ENCODE results near the gene AMMECR1.

Gene AMMECR1

DNA sequence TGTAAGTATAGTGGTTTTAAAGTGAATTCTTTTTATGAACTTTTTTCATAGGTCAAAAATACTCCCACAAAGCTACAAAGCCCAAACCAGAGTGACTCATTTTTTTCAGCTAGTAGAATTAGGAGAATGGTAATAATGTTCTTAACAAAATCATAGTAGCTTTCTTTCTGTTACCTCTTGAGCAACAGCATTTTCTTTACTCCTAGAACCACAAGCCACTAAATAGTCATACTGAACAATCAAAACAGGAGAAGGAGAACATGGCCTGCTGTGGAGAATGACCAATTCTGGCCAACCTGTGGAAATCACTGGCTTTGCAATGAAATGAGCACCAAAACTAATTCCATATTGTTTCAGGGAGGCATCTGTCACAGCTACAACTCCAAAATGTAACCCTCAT is 112.9 kb downstream of the AMMECR1 start:
- H3K4me1 ChIP-seq = peaks cover 4% of the 10 kb centered on the region

DNA sequence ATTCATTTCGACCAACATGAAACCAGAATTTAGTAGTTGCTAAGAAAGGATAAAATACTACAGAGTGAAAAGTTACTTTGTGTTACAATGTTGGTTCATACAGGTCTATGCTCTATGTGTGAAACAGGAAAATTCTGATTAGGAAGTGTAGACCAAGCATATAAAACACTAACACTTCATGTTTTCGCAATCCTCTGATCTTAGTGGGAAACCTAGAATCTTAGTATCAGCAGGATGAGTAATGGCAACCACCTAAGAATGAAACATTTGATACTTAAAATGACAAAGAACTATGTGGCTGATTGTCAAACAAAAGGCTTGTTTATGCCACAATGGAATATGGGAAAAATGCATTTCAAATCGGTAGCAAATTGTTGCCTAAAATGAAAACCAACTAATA is 116.1 kb downstream of the AMMECR1 start:
- Histone ChIP-seq H3K36me3 (replicated peaks) (no peaks in the 10 kb centered on the region), H3K27me3 (ENCODE audit: low read depth) (no peaks in the 10 kb centered on the region), H3K9me3 (no peaks in the 10 kb centered on the region), H3K4me1 (no peaks in the 10 kb centered on the region; the same call in 1 of the 2 replicates), H3K4me3 (no peak overlapping the region)
- no peak for DNase-seq (ENCODE audit: low spot score in 2 of 2)
- in situ Hi-C loops (cut with MboI; ENCODE audit: low sequenced_read_pairs) = no loop called here

More for the DNA sequence above, 112.9 kb downstream of the AMMECR1 start:
- H3K4me3 ChIP-seq = no peak overlapping the region
- no peaks in the 10 kb centered on the region for H3K9me3 ChIP-seq
- no peaks in the 10 kb centered on the region for H3K36me3 ChIP-seq (replicated peaks)
- in situ Hi-C loops (cut with MboI; ENCODE audit: low sequenced_read_pairs) = no loop called here
- H3K27me3 ChIP-seq (ENCODE audit: low read depth) = no peaks in the 10 kb centered on the region
- DNase-seq (ENCODE audit: low spot score in 2 of 2) = no peak

DNA sequence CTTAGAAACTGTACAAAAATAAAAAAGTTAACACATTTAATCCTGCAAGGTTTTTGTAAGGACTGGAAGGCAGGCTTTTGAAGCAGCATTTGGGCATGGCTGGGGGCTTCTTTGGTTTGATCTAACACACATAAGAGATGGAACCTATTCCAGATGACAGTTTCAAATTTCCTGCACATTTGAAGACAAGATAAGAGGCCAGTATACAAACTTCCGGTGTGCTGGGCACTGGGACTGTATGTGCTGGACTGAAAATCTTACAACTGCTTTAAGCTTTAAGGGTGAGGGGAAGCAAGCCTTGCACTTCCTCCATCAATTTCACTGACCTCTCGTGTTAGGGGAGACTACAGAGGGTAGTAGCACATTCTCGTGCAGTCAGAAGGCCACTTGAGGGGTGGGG is 122.9 kb downstream of the AMMECR1 start:
- Histone ChIP-seq H3K36me3 (replicated peaks) (no peaks in the 10 kb centered on the region), H3K9me3 (no peaks in the 10 kb centered on the region), H3K27me3 (ENCODE audit: low read depth) (no peaks in the 10 kb centered on the region), H3K4me1 (peaks cover 17% of the 10 kb centered on the region), H3K4me3 (no peak overlapping the region)
- no peak for DNase-seq (ENCODE audit: low spot score in 2 of 2)
- in situ Hi-C loops (cut with MboI; ENCODE audit: low sequenced_read_pairs) = no loop called here

DNA sequence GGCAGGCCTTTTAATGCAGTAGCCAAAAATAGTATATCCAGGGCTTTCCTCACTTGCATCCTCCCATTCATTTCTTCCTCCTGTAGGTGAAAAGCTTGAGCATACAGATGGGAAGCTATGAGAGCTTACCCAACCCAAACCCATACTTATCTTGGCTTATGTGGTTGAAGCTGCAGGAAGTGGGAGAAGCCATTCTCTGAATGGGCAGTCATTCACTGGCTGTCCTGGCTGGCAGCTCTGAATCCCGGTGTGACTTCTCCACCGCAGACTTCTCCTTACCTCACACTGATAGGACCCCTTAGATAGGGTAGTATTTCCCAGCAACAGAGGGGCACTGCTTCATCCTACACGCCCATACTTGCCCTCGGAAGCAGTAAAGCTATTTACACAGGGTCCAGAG is 125.4 kb downstream of the AMMECR1 start:
- H3K36me3 ChIP-seq (replicated peaks) = no peaks in the 10 kb centered on the region
- H3K27me3 ChIP-seq (ENCODE audit: low read depth) = no peaks in the 10 kb centered on the region
- DNase-seq (ENCODE audit: low spot score in 2 of 2) = no peak
- in situ Hi-C loops (cut with MboI; ENCODE audit: low sequenced_read_pairs) = no loop called here
- H3K4me3 ChIP-seq = no peak overlapping the region
- H3K4me1 ChIP-seq = peaks cover 17% of the 10 kb centered on the region
- H3K9me3 ChIP-seq = no peaks in the 10 kb centered on the region

DNA sequence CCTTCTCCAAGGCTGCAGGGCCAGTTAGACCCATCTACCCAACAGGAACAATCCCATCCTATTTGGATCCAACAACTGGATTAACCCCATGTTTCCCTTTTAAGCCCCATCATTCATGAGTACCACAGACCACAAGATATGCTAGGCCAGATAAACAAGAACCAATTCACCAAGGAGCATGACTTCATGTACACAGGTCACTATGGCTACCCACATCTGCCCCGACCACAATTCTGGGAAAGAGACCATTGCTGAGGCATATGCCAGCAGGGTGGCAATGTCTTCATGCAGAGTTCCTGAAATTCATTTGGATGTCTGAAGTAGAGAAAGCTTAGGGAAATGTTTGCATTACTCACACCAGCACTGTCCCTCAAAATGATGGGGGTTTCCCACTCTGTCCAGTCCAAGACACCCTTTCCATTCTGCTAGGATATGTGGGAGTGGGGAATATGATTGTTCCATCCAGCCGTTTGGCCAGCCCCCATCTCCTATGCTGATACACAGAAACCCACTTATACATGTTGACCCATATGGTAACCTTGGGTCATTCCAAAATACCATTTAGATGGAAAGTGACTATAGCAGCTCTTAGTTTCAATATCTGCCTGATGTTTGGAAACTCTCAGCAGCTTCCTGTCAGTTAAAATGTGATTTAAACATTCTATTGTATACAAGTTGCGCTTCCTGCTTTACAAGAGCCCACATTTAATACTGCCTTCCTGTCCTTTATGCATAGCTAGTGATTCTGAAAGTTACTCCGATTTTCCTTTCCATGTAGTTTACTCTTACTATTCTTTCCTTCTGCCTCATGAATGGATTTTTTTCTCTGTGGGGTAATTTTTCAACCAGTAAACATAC is 129.0 kb downstream of the AMMECR1 start:
- DNase-seq (ENCODE audit: low spot score in 2 of 2) = no peak
- no peak overlapping the region for H3K4me3 ChIP-seq
- peaks cover 10% of the 10 kb centered on the region; the same call in 1 of the 2 replicates for H3K4me1 ChIP-seq
- H3K27me3 ChIP-seq (ENCODE audit: low read depth) = no peaks in the 10 kb centered on the region
- H3K36me3 ChIP-seq (replicated peaks) = no peaks in the 10 kb centered on the region
- in situ Hi-C loops (cut with MboI; ENCODE audit: low sequenced_read_pairs) = no loop called here
- no peaks in the 10 kb centered on the region for H3K9me3 ChIP-seq

DNA sequence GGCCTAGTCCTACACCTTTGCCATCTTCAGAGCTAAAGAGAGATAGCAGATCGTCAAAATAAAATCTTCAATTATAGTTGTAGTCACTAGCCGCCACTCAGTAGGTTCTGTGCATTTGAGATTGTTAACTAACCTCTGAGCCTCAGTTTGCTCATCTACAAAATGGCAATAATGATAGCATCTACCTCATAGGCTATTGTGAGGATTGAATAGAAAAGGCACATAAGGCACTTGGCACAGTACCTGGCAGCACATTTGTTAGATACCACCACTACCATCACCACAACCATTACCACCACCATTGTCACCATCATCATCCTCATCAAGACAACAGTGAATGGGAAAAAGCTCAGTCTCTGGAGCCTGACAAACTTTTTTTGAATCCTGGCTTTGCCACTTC is 134.6 kb downstream of the AMMECR1 start:
- Histone ChIP-seq H3K4me1 (peaks cover 10% of the 10 kb centered on the region; the same call in 1 of the 2 replicates), H3K36me3 (replicated peaks) (no peaks in the 10 kb centered on the region), H3K27me3 (ENCODE audit: low read depth) (no peaks in the 10 kb centered on the region), H3K9me3 (no peaks in the 10 kb centered on the region), H3K4me3 (no peak overlapping the region)
- DNase-seq (ENCODE audit: low spot score in 2 of 2) = no peak
- in situ Hi-C loops (cut with MboI; ENCODE audit: low sequenced_read_pairs) = no loop called here

DNA sequence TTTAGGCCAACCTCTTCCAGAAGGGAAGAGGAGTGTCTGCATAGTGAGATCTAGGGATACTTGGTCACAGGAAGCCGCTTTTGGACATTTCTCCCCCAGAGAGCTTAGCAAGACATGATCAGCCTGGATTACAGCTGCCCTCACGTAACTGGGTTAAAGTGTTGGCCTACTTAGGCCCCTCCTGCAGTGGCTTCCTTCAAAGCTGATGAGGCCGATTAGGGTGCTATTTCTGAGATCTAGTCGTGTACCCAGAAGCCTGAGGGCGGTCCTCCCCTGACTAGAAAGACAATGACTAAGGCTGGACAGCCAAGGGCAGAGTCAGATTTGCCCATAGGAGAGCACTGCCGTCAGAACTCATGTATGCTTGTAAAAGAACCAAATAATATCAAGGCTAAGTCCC is 135.0 kb downstream of the AMMECR1 start:
- DNase-seq (ENCODE audit: low spot score in 2 of 2) = no peak
- no peak overlapping the region for H3K4me3 ChIP-seq
- in situ Hi-C loops (cut with MboI; ENCODE audit: low sequenced_read_pairs) = no loop called here
- H3K4me1 ChIP-seq = peaks cover 10% of the 10 kb centered on the region; the same call in 1 of the 2 replicates
- H3K36me3 ChIP-seq (replicated peaks) = no peaks in the 10 kb centered on the region
- no peaks in the 10 kb centered on the region for H3K9me3 ChIP-seq
- H3K27me3 ChIP-seq (ENCODE audit: low read depth) = no peaks in the 10 kb centered on the region

DNA sequence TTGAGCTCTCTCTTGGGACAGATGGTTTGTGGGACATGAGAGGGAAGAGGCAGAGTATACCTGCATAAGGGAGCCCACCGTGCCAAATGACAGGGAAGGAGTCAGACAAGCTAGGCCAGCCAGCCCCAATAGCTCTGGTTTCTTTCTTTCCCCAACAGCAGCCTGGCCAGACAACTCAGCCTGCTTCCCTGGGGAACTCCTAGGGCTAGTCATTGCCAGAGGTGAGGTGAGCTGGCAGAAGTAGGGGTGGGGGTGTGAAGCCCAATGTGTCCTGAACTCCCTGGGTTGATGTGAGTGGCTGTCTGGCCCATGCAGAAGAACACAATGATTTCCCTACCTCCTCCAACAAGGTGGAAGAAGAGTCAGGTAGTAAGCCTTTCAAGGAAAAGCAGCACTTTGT is 135.5 kb downstream of the AMMECR1 start:
- no peak for DNase-seq (ENCODE audit: low spot score in 2 of 2)
- in situ Hi-C loops (cut with MboI; ENCODE audit: low sequenced_read_pairs) = no loop called here
- H3K36me3 ChIP-seq (replicated peaks) = no peaks in the 10 kb centered on the region
- no peaks in the 10 kb centered on the region for H3K9me3 ChIP-seq
- H3K4me1 ChIP-seq = peaks cover 10% of the 10 kb centered on the region; the same call in 1 of the 2 replicates
- H3K4me3 ChIP-seq = no peak overlapping the region
- no peaks in the 10 kb centered on the region for H3K27me3 ChIP-seq (ENCODE audit: low read depth)

DNA sequence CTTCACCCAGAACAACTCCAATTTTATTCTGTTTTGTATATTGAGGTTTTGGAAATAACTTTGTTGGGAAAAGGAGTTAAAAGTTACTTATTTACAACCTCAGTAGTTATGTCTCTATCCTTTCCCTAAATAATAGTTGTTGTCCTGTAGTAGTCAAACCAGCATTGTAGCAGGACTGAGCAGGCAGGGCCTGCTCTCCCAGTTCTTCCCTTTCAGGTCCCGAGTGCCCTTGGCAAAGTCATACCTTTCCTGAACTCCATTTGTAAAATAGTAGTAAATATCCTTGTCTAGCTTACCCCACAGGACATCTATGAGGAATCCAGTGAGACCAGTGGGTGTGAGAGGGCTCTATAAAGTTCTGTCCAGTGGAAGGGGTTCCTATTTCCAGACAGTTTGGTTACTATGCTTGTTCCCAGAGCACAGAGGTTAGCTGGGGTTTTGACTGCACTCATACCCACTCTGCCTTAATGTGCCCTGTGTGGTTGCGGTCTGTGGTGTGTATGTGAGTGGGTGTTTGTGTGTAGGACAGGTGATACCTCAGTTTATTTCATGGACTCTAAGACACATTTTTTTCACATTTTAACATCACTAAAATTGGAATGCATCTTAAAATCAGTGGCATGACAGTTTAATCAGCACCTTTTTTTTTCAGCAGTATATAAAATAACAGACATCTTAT is 136.3 kb downstream of the AMMECR1 start:
- Histone ChIP-seq H3K9me3 (no peaks in the 10 kb centered on the region), H3K4me1 (peaks cover 10% of the 10 kb centered on the region; the same call in 1 of the 2 replicates), H3K4me3 (no peak overlapping the region), H3K36me3 (replicated peaks) (no peaks in the 10 kb centered on the region), H3K27me3 (ENCODE audit: low read depth) (no peaks in the 10 kb centered on the region)
- in situ Hi-C loops (cut with MboI; ENCODE audit: low sequenced_read_pairs) = no loop called here
- no peak for DNase-seq (ENCODE audit: low spot score in 2 of 2)

DNA sequence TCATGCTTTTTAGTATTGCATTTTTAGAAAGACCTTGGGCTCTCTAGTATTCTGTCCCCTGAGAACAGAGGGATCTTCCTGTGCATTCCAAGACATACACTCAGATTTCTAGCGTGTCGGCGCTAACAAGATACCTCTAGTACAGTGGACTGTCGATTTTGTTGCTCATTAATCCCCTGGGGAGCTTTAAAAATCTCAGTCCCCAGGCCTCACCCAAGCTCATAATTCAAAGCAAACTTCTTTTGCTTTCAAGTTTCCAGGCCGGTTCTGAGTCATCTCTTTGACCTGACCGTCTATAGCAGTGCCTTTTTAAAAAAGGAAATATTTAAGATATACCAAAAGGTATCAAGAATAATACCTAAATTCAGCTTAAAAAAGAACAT is 137.0 kb downstream of the AMMECR1 start:
- no peak overlapping the region for H3K4me3 ChIP-seq
- no peak for DNase-seq (ENCODE audit: low spot score in 2 of 2)
- no peaks in the 10 kb centered on the region for H3K27me3 ChIP-seq (ENCODE audit: low read depth)
- H3K4me1 ChIP-seq = peaks cover 10% of the 10 kb centered on the region; the same call in 1 of the 2 replicates
- H3K9me3 ChIP-seq = no peaks in the 10 kb centered on the region
- in situ Hi-C loops (cut with MboI; ENCODE audit: low sequenced_read_pairs) = no loop called here
- no peaks in the 10 kb centered on the region for H3K36me3 ChIP-seq (replicated peaks)

DNA sequence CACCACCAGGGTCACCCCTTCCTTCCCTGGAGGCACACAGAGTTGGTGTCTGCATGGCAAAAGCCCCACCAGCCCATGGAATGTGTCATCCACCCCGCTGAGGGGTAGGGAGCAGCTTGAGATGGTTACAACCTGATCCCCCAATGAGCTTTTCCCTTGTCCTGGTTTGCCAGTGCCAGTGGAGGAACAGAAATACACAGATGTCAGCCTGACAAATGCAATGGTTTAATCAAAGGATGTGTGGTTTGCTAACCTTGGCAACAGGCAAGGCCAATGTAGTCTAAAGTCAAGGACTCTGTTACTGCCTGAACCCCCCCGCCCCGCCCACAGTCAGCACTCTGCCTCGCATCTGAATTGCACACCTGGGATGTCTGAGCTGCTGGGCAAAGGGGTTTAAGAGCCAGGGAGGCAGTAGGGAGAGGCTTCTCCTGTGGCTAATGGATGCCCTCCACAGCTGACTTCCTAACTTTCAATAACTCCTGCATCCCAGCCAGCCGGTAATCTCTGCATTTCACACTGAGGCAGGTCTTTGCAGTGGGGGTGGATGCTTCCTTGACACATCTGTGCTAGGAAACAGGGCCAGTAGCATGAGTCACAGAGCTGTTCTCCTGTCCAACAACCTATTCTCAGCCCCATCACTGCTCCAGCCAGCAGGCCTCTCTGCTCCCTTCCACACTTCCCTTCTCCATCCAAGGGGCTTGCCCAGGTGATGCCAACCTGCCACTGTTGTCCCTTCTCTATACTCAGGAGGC is 137.5 kb downstream of the AMMECR1 start:
- H3K36me3 ChIP-seq (replicated peaks) = no peaks in the 10 kb centered on the region
- H3K9me3 ChIP-seq = no peaks in the 10 kb centered on the region
- in situ Hi-C loops (cut with MboI; ENCODE audit: low sequenced_read_pairs) = no loop called here
- no peaks in the 10 kb centered on the region for H3K27me3 ChIP-seq (ENCODE audit: low read depth)
- H3K4me1 ChIP-seq = peaks cover 5% of the 10 kb centered on the region; the same call in 1 of the 2 replicates
- no peak for DNase-seq (ENCODE audit: low spot score in 2 of 2)
- no peak overlapping the region for H3K4me3 ChIP-seq

DNA sequence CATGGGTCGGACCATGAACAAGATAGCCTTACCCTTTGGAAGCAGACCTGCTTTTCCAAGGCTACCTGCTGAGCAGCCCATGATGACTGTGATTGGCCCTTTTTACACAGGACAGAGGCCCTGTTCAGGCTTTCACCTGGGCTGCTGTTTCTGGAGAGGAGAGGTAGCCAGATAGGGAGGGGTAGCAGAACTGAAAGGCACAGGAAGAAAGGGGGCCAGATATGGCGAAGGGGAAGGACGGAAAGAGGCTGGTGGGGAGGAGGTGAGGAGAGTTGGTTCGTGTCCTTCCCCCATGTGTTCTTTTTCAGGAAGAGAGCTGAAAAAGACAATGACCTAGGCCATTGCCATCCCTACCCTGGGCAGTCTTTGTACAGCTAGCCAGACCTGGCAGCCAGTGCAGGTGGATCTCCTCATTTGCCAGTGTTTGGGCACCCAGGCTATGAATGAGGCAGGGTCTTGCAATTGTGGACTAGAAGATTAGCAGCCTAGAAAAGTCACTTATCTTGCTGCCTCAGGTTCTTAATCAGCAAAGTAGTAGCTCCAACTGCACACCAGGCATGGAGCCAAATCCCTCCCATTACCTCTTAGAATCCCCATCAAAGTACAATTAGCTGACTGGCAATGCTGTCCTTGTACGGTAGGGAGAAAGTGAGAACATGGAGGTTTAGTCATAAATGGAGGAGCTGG is 139.6 kb downstream of the AMMECR1 start:
- H3K4me3 ChIP-seq = no peak overlapping the region
- no peaks in the 10 kb centered on the region for H3K27me3 ChIP-seq (ENCODE audit: low read depth)
- in situ Hi-C loops (cut with MboI; ENCODE audit: low sequenced_read_pairs) = no loop called here
- H3K36me3 ChIP-seq (replicated peaks) = no peaks in the 10 kb centered on the region
- H3K9me3 ChIP-seq = no peaks in the 10 kb centered on the region
- no peaks in the 10 kb centered on the region for H3K4me1 ChIP-seq
- DNase-seq (ENCODE audit: low spot score in 2 of 2) = no peak

DNA sequence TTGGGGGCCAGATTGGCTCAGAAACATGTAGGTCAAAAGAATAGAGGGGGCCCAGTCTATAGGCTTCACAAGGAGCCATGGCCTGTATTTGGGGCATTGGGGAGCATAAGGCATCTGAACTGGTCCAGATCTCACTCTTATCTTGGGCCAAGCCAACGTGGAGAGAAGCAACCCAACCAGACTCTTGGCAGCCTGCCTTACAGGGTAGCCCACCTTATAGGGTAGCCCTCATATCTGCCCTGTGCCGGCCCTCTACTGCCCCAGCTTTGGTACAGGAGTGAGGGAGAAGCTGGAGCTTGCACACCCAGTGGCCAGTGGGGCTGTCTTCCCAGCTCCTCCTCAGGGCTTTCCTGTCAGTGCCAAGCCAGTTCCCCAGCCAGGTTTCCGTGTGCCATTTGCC is 142.2 kb downstream of the AMMECR1 start:
- Histone ChIP-seq H3K9me3 (no peaks in the 10 kb centered on the region), H3K4me1 (no peaks in the 10 kb centered on the region), H3K36me3 (replicated peaks) (no peaks in the 10 kb centered on the region), H3K4me3 (no peak overlapping the region), H3K27me3 (ENCODE audit: low read depth) (no peaks in the 10 kb centered on the region)
- no peak for DNase-seq (ENCODE audit: low spot score in 2 of 2)
- in situ Hi-C loops (cut with MboI; ENCODE audit: low sequenced_read_pairs) = no loop called here

All from HAP-1 (cell line).